Liver (tissue), 3 donors: ENCODE data around the gene GMDS.

ENCODE experiments used
- ATF3 ChIP-seq: IDR thresholded peaks from 2 replicates; pipeline ENCODE4 v1.6.1; 2016; ENCODE audit warnings: antibody characterized with exemption
- TF ChIP-seq, protein P1 (sequence below): fragments of 150-350 bp; IDR thresholded peaks from 2 replicates; pipeline ENCODE4 v1.5.1; 2017; ENCODE audit warnings: improper control_type of control experiment, low read depth, low read length; ENCODE audit not compliant: missing input control
- TF ChIP-seq, protein P2 (sequence below): IDR thresholded peaks from 2 replicates; pipeline ENCODE4 v1.6.1; 2016; ENCODE audit warnings: antibody characterized with exemption
- TF ChIP-seq, protein P3 (sequence below): IDR thresholded peaks from 2 replicates; pipeline ENCODE4 v1.6.1; 2016; ENCODE audit warnings: antibody characterized with exemption
- donor health status: healthy.
- donor health status: healthy.

DNA sequence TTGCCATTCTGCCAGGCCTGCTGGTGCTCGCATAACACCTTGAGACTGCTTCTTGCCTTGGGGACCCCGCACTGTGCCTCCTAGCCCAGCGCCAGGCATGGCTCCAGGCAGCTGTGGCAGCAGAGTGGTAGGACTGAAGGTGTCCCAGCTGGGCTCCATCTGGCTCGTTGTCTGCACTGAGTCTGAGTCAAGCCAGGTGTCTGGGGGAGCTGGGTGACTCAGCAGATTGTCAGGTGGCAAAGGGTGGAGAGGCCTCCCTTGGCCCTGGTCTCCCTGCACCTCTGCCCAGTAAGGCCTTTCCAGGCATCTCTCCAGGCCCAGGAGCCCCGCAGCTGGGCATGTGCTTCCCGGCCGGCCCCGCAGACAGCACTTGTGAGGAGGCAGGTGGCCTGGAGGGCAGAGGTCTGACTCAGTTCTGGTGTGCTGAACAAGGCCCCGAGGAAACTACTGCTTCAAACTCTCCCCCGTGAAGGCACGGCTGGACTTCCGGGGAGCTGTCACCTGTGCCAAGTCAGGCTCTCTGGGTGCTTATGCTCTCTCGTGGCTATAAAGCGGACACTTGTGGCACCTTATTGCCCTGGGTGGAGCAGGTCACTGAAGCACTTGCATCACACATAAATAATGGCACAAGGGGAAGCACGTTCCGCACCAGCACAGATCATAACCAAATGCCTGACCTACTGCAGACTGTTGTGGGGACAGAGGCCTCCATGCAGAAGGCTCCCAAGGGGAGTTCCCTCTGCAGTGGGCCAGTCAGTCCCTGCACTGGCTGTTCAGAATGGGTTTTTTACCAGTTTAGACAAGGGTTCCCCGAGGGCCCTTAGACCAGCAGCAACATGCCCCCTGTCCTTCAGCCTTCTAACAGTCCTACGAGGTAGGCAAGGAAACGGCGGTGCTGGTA lies 608.2 kb downstream of the GMDS start:
- no peak for TF ChIP-seq ATF3
- TF ChIP-seq, protein P1, sequence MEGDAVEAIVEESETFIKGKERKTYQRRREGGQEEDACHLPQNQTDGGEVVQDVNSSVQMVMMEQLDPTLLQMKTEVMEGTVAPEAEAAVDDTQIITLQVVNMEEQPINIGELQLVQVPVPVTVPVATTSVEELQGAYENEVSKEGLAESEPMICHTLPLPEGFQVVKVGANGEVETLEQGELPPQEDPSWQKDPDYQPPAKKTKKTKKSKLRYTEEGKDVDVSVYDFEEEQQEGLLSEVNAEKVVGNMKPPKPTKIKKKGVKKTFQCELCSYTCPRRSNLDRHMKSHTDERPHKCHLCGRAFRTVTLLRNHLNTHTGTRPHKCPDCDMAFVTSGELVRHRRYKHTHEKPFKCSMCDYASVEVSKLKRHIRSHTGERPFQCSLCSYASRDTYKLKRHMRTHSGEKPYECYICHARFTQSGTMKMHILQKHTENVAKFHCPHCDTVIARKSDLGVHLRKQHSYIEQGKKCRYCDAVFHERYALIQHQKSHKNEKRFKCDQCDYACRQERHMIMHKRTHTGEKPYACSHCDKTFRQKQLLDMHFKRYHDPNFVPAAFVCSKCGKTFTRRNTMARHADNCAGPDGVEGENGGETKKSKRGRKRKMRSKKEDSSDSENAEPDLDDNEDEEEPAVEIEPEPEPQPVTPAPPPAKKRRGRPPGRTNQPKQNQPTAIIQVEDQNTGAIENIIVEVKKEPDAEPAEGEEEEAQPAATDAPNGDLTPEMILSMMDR, result no peak
- TF ChIP-seq, protein P2, sequence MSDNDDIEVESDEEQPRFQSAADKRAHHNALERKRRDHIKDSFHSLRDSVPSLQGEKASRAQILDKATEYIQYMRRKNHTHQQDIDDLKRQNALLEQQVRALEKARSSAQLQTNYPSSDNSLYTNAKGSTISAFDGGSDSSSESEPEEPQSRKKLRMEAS, result no peak
- TF ChIP-seq, protein P3, sequence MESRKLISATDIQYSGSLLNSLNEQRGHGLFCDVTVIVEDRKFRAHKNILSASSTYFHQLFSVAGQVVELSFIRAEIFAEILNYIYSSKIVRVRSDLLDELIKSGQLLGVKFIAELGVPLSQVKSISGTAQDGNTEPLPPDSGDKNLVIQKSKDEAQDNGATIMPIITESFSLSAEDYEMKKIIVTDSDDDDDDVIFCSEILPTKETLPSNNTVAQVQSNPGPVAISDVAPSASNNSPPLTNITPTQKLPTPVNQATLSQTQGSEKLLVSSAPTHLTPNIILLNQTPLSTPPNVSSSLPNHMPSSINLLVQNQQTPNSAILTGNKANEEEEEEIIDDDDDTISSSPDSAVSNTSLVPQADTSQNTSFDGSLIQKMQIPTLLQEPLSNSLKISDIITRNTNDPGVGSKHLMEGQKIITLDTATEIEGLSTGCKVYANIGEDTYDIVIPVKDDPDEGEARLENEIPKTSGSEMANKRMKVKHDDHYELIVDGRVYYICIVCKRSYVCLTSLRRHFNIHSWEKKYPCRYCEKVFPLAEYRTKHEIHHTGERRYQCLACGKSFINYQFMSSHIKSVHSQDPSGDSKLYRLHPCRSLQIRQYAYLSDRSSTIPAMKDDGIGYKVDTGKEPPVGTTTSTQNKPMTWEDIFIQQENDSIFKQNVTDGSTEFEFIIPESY, result no peak
